K562 (cell line): Measurements from ENCODE around the gene TBC1D2. TPM values are rescaled to one million over a fixed set of nuclear protein-coding genes. Genes with fewer than 3 reads are reported as not detected.

Experiments
- ARNT ChIP-seq, 2 experiments: fragments of 450-650 bp; IDR thresholded peaks; 2 replicates each; pipeline ENCODE4 v1.6.1; 2016; ENCODE audit warnings: mild to moderate bottlenecking in 1 of 2
- ASH1L ChIP-seq: fragments of 450-650 bp; IDR thresholded peaks from 2 replicates; pipeline ENCODE4 v1.6.1; 2018; ENCODE audit warnings: borderline replicate concordance, mild to moderate bottlenecking, low read depth; ENCODE audit not compliant: partially characterized antibody
- CBX8 ChIP-seq: fragments of 200-600 bp; sonication (generic); IDR thresholded peaks from 2 replicates; pipeline ENCODE4 v1.6.1; 2012; ENCODE audit warnings: borderline replicate concordance, mixed run types, low read depth, mild to moderate bottlenecking, moderate library complexity, mixed read lengths, low read length, control low read depth, inconsistent platforms; ENCODE audit not compliant: poor library complexity, severe bottlenecking; ENCODE audit errors: extremely low read depth
- CTCF ChIP-seq, 3 experiments: IDR thresholded peaks in 2 of 3; conservative IDR thresholded peaks in 1 of 3; 2 replicates each; pipeline ENCODE4 v1.5.1; 2011 to 2012; ENCODE audit warnings: low read length in 3 of 3, mild to moderate bottlenecking in 3 of 3, control low read depth in 2 of 3, improper control_type of control experiment in 1 of 3, inconsistent platforms in 1 of 3, low read depth in 1 of 3, mixed read lengths in 1 of 3, moderate library complexity in 1 of 3; ENCODE audit not compliant: insufficient read depth in 2 of 3
- DEAF1 ChIP-seq: fragments of 450-650 bp; formaldehyde crosslinking; IDR thresholded peaks from 2 replicates; pipeline ENCODE4 v1.4.0; 2020; ENCODE audit warnings: mild to moderate bottlenecking, moderate library complexity
- E2F3 ChIP-seq: fragments of 250-450 bp; sonication (Bioruptor Pico); IDR thresholded peaks from 2 replicates; pipeline ENCODE4 v1.4.0; 2020; ENCODE audit warnings: mild to moderate bottlenecking
- ESRRA ChIP-seq: fragments of 450-650 bp; IDR thresholded peaks from 2 replicates; pipeline ENCODE4 v1.6.1; 2014; ENCODE audit warnings: low read depth, mild to moderate bottlenecking, moderate library complexity, borderline replicate concordance
- FOXK2 ChIP-seq, 2 experiments: fragments of 450-650 bp; IDR thresholded peaks in 1 of 2; conservative IDR thresholded peaks in 1 of 2; 2 replicates each; pipeline ENCODE4 v1.6.1; 2016; ENCODE audit warnings: low read depth in 2 of 2, mild to moderate bottlenecking in 1 of 2
- NR1H2 ChIP-seq: sonication (generic); formaldehyde crosslinking; IDR thresholded peaks from 2 replicates; pipeline ENCODE4 v1.4.0; 2020; ENCODE audit warnings: mild to moderate bottlenecking, missing genetic modification reagents
- PRDM10 ChIP-seq: fragments of 450-650 bp; IDR thresholded peaks from 2 replicates; pipeline ENCODE4 v1.6.1; 2018; ENCODE audit not compliant: partially characterized antibody
- PTBP1 ChIP-seq: fragments of 200-400 bp; formaldehyde crosslinking; IDR thresholded peaks from 2 replicates; pipeline ENCODE4 v1.6.1; 2017; ENCODE audit warnings: low read depth, low read length
- SMC3 ChIP-seq: conservative IDR thresholded peaks from 2 replicates; pipeline ENCODE4 v1.6.1; 2011; ENCODE audit warnings: low read depth, low read length, improper control_type of control experiment; ENCODE audit not compliant: insufficient read depth
- TARDBP ChIP-seq: fragments of 450-650 bp; IDR thresholded peaks from 2 replicates; pipeline ENCODE4 v1.6.1; 2016
- TBP ChIP-seq: optimal IDR thresholded peaks from 2 replicates; pipeline ENCODE3; 2011; ENCODE audit warnings: low read depth, low read length, improper control_type of control experiment
- THRAP3 ChIP-seq: fragments of 450-650 bp; IDR thresholded peaks from 2 replicates; pipeline ENCODE4 v1.6.1; 2016; ENCODE audit warnings: mild to moderate bottlenecking, inconsistent platforms, borderline replicate concordance
- ZBTB33 ChIP-seq: sonication (generic); formaldehyde crosslinking; IDR thresholded peaks from 2 replicates; pipeline ENCODE4 v1.8.1; 2023; ENCODE audit warnings: mild to moderate bottlenecking, missing genetic modification reagents
- ZNF695 ChIP-seq: fragments of 450-650 bp; formaldehyde crosslinking; IDR thresholded peaks from 2 replicates; pipeline ENCODE4 v1.4.0; 2020; ENCODE audit warnings: mild to moderate bottlenecking, moderate library complexity
- polyA plus RNA-seq, 8 experiments: library from polyadenylated mRNA; depleted of rRNA in 4 of 8; stranded (reverse) in 5 of 8; unstranded in 3 of 8; fragments of >200 nt; fragmentation: Nextera tagmentation in 2 of 8; fragmentation: Illumina TruSeq in 1 of 8; extraction: Ambion mirVana in 2 of 8; extraction: Trizol in 1 of 8; gene quantifications; 2 replicates each; pipeline versions ENCODE4 v1.2.1 to v1.2.3, GENCODE V29; 2011 to 2014; ENCODE audit warnings: inconsistent platforms in 1 of 8, missing spikeins in 1 of 8
- total RNA-seq, 7 experiments: library from RNA; depleted of rRNA in 6 of 7; stranded (reverse); fragments of >200 nt in 6 of 7; fragmentation: Illumina TruSeq in 2 of 7; extraction: Trizol in 2 of 7; gene quantifications; 2 replicates each; pipeline versions ENCODE4 v1.2.1 to v1.2.3, GENCODE V29; 2011 to 2021; ENCODE audit warnings: low replicate concordance in 1 of 7

Gene TBC1D2
- total and polyA plus RNA-seq, 9 of the 15 experiments (the other 6 are each of a cell fraction or from before 2014, with no cell fraction given), result 0.10 to 7.0 (median 2.5) TPM

GRCh38 chr9:98263482-98264357 lies 8.3 kb upstream of the TBC1D2 start (continued):
- TF ChIP-seq FOXK2 (conservative IDR thresholded peaks at IDR 0.05 in 1 of 2, IDR thresholded peaks at IDR 0.05 in 1 of 2; ENCODE audit: low read depth in 2 of 2) (peak in 1 of 2 experiments; percentile 42; a peak in 1 of 4 replicates), PRDM10 (peak; percentile 10), CTCF (IDR thresholded peaks at IDR 0.05 in 2 of 3, conservative IDR thresholded peaks at IDR 0.05 in 1 of 3; ENCODE audit: insufficient read depth in 2 of 3, low read depth in 1 of 3, low read length in 3 of 3) (peak; percentile 93 to 95 (median 94)), ASH1L (peak; percentile 11), DEAF1 (CRISPR knock-in tag) (peak; percentile 99), TARDBP (peak; percentile 60; the same call in 1 of the 2 replicates), ZBTB33 (CRISPR knock-in tag) (0 out of 2 replicates have a peak, but pooled peaks have one; percentile 23), CBX8 (no peak), SMC3 (peak; percentile 97), TBP (no peak), ESRRA (peak; percentile 38; the same call in 1 of the 2 replicates), E2F3 (CRISPR knock-in tag) (no peak), THRAP3 (no peak), ARNT (IDR thresholded peaks at IDR 0.05) (0 out of 4 replicates have a peak, but pooled peaks of 1 of the 2 experiments have one; percentile 52), ZNF695 (no peak), PTBP1 (no peak), NR1H2 (0 out of 2 replicates have a peak, but pooled peaks have one; percentile 66)
